ENCODE data around the gene KPNA5.
A peak's percentile ranks its signal among the peaks of the same experiment; 100 is the strongest.
"Not testable (repeated sequence)": the region's sequence is repeated elsewhere in the genome, so short reads cannot be mapped to it uniquely, and the experiment has no call there.

The KPNA5 gene

GRCh38 chr6:116705917-116706316 lies 24.9 kb downstream of the KPNA5 start:
- no peak for DNase-seq

DNA sequence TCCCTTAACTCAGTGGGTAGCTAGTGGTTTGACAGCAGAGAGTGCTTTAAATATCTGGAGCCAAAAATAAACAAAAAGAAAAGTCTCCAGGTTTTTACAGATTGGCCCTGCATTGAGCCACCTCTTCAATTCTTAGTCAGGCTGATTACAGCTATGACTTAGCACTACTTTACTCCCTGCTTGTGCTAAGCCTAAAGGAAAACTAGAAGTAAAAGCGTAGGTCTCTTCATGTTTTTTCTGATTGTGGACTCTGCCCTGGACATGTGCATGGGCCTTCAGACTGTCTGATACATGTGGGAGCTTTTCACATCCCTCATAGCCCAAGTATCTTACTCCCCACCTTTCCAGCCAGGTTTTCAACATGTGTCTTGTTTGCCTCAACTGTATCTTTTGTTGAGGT lies 33.3 kb downstream of the KPNA5 start:
- DNase-seq, result no peak

DNA sequence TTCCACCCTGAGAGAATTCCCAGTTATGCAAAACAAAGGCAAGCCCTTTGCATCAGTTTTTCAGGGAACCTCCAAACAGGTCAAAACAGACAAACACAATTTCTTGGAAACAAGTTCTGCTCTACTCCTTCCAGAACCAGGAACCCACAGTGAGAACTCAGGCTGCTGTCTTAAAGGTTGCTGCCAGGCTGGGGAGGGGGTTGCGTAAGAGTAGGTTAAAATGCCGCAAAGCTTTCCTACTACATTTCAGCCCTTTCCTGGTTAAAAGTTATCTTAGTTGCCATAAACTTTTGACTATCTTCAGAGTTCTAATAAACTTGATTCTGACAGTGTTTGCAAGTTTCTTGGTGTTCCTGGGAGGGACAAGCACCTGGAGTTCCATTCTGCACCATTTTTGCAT lies 33.8 kb downstream of the KPNA5 start:
- DNase-seq, result no peak

- DNase-seq, result no peak
Measured at GRCh38 chr6:116726947-116727346, 45.9 kb downstream of the KPNA5 start.

GRCh38 chr6:116730513-116730912 lies 49.5 kb downstream of the KPNA5 start:
- DNase-seq, result no peak

DNA sequence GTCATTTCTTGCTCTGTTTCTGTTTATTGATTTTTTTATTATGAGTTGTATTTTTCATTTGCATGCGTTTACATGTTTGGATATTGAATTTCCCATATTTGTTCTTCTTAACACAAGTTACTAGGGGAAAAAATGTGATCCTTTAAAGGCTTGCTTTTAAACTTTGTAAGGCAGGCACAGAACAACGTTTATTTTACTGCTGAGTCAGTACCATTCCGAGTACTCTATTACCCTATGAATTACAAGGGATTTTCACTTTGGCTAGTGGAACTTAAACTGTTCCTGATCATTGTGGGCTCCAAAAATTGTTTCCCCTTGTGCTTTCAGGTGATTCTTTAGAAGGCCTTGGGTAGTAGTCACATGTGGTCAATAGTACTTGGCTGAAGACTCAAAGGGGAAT lies 56.0 kb downstream of the KPNA5 start:
- DNase-seq, result no peak

DNA sequence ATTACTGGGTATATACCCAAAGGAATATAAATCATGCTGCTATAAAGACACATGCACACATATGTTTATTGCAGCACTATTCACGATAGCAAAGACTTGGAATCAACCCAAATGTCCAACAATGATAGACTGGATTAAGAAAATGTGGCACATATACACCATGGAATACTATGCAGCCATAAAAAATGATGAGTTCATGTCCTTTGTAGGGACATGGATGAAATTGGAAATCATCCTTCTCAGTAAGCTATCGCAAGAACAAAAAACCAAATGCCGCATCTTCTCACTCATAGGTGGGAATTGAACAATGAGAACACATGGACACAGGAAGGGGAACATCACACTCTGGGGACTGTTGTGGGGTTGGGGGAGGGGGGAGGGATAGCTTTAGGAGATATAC lies 59.5 kb downstream of the KPNA5 start:
- DNase-seq, result not testable (repeated sequence)

DNA sequence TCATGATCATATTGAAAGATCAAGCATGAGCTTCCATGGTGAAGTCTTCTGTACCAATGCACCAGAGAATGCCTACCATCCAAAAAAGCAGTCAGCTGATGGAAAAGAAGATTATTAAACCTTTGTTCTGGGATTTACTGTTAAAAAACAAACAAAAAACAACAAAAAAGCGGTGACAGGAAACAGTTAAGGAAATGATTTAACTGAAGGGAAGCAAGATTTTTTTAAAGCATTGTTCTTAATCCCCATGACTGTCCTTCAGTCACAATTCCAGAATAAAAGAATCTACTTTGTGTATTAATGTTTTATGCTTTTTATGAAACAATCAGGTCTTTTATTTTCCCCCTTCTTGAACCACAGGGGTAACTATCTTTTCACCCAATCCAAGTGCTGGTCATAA lies 60.6 kb downstream of the KPNA5 start:
- DNase-seq, result no peak

DNA sequence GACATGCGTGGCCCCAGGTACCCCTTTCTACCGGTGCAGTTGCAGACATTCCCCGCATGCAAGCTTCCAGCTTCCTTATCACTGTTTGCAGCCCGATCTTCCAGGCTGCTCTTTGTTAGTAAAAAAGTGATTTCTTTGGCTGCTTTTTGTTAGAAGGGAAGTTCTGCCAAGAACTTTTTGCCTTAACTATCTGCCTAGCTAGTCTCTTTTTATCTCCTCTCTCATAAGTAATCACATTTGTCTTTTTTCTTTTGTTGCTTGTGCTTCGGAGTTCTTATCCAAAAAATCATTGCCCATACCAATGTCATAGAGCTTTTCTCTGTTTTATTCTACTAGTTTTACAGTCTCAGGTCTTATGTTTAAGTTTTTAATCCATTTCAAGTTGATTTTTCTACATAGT lies 64.2 kb downstream of the KPNA5 start:
- DNase-seq, result no peak

GRCh38 chr6:116761779-116762178 lies 80.8 kb downstream of the KPNA5 start:
- no peak for DNase-seq

- DNase-seq, result no peak
Measured at GRCh38 chr6:116762235-116762634, 81.2 kb downstream of the KPNA5 start.

GRCh38 chr6:116763048-116763447 lies 82.0 kb downstream of the KPNA5 start:
- no peak for DNase-seq

- no peak for DNase-seq
Measured at GRCh38 chr6:116763906-116764628, 83.1 kb downstream of the KPNA5 start.

DNA sequence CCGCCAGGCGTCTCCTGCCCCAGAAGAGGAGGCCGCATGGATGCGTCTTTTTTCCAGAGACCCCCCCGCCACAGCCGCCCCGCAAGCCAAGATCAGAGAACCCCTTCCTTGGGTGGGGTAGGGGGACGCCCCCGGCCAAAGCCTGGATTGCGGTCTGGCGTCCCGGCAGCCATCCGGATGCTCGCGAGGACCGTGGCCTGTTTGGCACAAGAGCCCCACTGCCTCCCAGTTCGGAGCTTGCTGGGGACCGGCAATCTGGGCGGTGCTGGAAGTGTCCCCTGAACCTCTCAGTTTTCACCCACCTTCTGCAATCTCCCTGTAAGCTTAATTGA lies 83.6 kb downstream of the KPNA5 start:
- no peak for DNase-seq

DNA sequence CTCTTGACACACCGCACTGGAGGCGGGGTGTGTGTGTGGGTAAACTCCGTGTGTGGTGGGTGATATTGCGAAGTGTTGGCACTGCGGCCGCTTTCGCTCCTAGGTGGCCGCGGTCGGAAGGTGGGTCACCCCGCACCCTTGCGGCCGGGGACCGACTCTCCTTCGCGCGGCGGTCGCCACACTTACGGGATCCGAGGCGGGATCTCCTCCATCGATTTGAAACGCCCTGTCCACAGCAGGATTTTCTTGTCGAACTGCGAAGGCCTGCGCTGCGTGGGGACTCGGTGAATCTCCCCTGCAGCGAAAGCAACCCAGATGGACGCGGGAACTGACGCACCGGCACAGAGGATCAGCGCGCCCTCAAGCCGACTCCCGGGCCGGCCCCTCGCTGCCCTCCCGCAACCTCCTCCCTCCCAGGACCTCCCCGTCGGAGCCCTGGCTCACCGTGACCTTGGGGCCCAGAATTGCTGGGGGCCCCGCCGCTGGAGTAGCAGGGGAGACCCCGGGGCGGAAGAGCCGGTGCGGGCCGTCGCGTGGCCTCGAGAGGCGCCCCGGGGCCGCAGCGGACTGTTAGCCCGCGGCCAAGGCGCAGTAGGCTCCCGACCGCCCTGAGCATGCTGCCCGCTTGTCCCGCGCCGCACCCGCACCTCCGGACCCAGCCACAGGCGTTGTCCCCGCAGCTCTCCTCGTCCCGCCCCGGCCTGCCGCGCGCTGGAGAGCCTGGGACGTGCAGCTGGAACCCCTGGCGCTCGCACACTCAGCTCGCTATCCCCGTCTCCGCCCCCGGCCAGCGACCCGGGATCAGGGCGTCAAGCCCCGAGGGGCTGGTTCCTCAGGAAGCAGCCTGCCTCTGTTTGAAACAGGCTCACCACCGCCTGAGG lies 84.2 kb downstream of the KPNA5 start, which contains the start of gene FAM162B:
Gene FAM162B (minus strand): TSS at position 759 of the 881 bp plus-strand sequence. CDS start 143 bp downstream, at position 616.
- no peak for DNase-seq

DNA sequence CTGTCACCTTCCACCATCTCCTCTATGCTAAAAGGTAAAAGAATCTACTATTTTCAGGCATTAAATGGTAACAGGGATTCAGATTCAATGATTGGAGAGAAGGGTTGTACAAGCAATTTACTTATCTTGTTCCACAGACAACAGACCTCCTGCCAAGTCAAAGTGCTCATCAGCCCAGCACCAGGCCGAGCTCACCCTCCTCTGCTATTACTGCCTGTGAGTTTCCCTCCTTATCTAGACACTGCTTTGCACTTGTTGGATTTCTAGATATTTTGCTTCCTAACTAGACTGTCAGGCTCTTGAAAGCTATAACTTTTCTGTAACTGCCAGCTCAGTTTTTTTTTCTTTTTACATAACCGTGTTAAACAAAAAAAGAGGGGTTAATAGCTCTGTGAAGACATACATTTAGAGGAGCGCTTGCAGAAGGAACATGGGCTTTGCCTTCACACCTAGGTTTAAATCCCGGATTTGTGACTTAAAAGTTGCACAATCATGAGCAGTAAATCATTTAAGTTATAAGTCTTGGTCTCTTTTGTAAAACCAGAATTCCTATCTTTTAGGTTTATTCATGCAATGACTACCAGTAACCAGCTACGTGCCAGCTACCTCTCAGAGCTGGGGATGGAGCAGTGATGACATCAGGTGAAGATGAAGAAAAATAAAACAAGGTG lies 85.6 kb downstream of the KPNA5 start:
- no peak for DNase-seq

DNA sequence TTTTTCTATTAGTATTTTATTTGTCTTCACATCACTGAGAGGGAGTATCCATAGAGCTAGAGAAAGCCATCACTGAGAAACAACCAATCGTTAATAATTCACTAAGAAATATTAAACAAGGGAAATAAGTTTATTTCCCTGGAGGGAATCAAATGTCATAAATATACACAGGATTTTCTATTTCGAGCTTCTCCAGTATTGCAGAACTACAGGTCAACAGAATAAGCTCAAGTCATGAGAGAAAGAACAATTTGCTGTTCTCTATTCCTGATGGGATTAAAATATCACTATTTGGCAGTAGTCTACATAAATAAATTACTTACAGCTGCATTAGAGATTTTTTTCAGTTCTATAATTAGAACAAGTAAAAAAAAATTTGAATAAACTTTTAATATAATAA lies 86.7 kb downstream of the KPNA5 start:
- DNase-seq, result no peak

DNA sequence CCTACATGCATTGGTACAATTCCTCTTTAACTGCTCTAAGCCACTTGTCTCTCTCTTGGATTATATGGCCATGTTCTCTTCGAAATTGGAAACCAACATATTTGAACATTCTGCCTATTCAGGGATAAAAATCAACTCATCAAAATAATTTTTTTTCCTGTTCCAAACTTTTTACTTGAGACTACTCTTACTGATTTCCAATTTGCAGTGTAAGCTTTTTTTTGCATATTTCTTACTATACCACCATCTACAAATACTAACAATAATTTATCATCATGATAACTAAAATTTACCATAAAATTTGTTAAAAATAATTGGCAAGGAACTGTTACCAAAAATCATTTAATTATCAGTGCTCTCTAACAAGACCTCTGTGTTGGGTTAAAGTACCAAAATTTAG lies 91.4 kb downstream of the KPNA5 start:
- DNase-seq, result no peak

GRCh38 chr6:116773886-116774285 lies 92.9 kb downstream of the KPNA5 start:
- DNase-seq, result no peak

- peak; percentile 23 for DNase-seq
Measured at GRCh38 chr6:116779573-116780164, 98.7 kb downstream of the KPNA5 start.

DNA sequence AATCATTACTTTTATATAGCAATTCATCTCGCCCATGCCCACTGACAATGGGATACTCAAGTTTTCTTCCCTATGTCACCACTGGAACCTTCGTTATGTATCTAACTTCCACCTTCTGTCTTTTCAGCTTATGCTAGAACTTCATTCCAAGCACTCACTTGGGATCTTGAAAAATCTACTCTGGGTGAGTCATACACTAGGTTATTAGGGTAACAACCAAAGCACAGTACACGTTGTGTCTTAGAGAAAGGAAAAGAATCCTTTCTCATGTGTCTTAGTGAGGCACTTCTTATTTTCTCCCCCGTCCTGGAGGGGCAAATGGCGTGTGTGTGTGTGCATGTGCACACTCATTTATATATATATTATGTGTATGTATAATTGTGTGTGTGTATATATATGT lies 102.8 kb downstream of the KPNA5 start:
- DNase-seq, result no peak
